ENCODE measurements around the gene GPRC5C.

- TF ChIP-seq CTCF (IDR thresholded peaks at IDR 0.05) (no peak), CEBPB (IDR thresholded peaks at IDR 0.05) (no peak), MYC (IDR thresholded peaks at IDR 0.05; ENCODE audit: borderline replicate concordance, low read length) (no peak), EP300 (IDR thresholded peaks at IDR 0.05) (no peak), HMGXB4 (CRISPR knock-in tag; IDR thresholded peaks at IDR 0.05; ENCODE audit: borderline replicate concordance) (no peak), ESRRA (IDR thresholded peaks at IDR 0.05; ENCODE audit: borderline replicate concordance, low read length) (no peak), EHMT2 (IDR thresholded peaks at IDR 0.05; ENCODE audit: low read depth) (no peak), USF2 (IDR thresholded peaks at IDR 0.05) (no peak), MAX (IDR thresholded peaks at IDR 0.05) (no peak), CHD2 (IDR thresholded peaks at IDR 0.05; ENCODE audit: low read length, partially characterized antibody) (no peak), RNF2 (IDR thresholded peaks at IDR 0.05; ENCODE audit: borderline replicate concordance, low read depth) (no peak), POLR2A (IDR thresholded peaks at IDR 0.05; ENCODE audit: low read length) (no peak)
Measured at GRCh38 chr17:74443516-74444296, 11.8 kb downstream of the GPRC5C start.
